Activated CD4-positive, alpha-beta T cell treated with anti-CD3 and anti-CD28 coated beads for 24 hours (primary cell): ENCODE results near the gene NPTXR.
"Not testable (repeated sequence)": the region's sequence is repeated elsewhere in the genome, so short reads cannot be mapped to it uniquely, and the experiment has no call there.

Experiments
- DNase-seq, 2 donors: peaks; one replicate each; pipeline ENCODE4 v3.0.0-alpha.2; 2020; ENCODE audit warnings: low read depth in 2 of 2

Gene NPTXR

GRCh38 chr22:38831166-38831945 is 12.5 kb downstream of the NPTXR start:
- DNase-seq = no peak

DNA sequence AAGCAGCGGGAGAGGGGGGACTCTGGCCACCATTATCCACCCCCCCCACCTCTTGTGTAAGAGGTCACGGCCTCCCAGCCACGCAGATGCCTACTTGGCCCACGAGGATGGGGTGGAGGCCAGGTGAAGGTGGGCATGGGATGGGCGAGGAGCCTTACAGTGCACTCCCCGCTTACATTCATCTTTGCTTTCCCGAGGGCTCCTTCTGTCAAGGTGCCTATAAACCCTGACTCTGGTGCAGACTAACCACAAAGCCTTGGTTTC is 13.1 kb downstream of the NPTXR start:
- DNase-seq = no peak

- no peak for DNase-seq
Observed at GRCh38 chr22:38830026-38830844, 13.6 kb downstream of the NPTXR start.

DNA sequence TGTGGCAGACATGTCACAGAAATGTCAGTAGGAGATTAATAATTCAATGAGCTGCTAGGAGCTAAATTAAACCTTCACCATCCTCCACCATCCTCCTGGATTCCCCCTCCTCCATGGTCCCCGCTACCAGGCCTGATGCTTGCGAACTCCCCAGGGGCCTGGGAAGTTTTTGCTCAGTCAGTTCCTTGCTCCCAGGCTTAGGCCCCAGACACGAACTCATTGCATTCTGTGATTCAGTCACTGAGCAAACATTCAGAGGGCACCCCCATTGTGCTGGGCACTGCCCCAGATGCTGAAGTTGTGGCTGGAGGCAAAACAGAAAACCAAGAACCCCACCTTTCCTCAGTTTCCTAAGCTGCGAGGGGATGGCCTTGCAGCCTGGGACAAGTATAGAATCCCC is 14.3 kb downstream of the NPTXR start:
- no peak for DNase-seq

GRCh38 chr22:38828616-38829205 is 15.1 kb downstream of the NPTXR start:
- no peak for DNase-seq

DNA sequence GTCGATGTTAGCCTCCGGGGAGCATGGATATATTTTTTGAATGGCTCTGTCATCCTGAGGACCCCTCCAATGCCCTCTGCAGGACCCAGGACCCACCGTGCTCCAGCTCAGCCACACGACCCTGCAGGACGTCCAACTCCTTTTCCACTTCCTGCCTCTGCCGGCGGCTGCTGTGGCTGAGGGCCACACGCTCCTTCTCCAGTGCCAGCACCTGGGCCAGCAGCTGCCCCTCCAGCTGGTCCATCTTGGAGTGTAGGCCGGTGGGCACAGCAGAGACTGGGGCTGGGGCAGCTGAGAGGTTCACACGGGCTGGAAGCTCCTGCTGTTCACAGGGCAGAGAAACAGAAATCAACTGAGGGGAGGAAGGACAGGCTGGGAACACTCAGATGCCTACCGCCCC is 15.6 kb downstream of the NPTXR start:
- no peak for DNase-seq

DNA sequence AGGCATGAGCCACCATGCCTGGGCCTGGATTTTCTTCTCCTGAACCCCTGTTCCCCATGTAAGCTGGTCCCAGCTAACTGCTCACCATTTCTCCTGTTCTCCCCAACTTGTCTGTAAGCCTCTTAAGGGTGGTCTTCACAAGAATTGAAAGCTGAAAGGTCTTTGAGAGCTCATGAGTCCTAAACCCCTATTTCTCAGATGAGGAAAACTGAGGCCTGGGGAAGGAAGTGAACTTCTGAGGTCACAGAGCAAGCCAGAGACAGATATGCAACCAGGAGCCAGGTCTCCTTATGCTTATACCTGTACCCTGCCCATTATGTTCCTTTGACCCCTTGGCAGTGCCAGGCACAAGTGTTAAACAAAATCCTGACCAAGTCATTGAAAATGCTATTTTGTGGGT is 16.3 kb downstream of the NPTXR start:
- DNase-seq = no peak

DNA sequence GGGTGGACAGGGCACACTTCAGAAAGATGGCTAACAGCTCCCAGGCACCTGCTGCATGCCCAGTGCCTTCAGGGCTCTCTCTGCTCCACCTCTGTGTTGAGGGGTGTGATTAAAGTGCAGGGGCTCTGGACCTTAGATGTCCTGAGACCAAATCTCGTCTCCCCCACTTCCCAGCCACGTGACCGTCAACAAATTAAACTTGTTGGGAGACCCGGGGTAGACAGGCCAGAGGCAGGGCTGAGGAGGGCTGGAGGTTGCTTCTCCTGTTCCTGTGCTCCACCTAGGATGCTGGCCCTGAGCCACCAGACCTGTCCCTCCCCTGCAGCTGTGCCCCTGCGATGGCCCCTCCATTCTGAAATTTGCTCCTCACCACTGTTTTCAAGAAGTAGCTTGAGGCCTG is 17.0 kb downstream of the NPTXR start:
- no peak for DNase-seq

GRCh38 chr22:38826386-38826785 is 17.4 kb downstream of the NPTXR start:
- no peak for DNase-seq

DNA sequence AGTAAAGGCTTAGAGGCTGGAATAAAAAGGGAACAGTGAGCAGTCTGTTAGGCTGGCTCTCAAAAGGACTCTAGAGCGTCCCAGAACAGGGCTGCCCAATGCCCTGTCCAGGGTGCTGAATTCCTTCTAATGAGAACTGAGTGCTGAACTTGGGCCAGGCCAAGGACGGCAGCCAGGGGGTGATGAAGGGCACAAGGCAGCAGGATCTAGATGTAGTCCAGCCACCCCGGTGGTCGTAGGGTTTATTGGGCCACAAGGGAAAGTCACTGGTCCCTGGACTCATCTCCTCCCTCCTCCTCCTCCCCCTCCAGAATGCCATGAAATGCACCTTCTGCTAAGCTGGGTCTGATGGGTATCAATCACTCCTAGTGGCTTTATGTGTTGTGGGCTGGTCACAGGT is 19.2 kb downstream of the NPTXR start:
- no peak for DNase-seq

GRCh38 chr22:38823637-38824036 is 20.2 kb downstream of the NPTXR start:
- no peak for DNase-seq

- DNase-seq = no peak
Observed at GRCh38 chr22:38823076-38823475, 20.8 kb downstream of the NPTXR start.

DNA sequence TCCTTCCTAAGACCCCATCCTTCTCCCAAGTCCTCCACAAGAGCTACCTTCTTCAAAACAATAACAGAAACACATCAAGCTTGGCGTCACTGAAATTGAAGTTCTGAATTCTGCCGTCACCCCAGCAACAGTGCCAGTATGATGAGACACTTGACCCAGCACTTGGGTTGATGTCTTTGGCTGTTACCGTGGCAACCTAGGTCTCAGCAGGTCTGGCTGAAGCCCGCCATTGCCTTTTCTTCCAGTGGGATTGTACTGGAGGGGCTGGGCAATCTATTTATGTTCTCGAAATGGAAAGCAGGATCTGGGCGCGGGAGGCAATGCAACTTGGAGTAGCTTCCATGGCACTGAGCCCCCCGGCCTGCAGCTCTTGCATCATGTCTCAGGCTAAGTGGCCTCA is 23.8 kb downstream of the NPTXR start:
- DNase-seq = no peak

DNA sequence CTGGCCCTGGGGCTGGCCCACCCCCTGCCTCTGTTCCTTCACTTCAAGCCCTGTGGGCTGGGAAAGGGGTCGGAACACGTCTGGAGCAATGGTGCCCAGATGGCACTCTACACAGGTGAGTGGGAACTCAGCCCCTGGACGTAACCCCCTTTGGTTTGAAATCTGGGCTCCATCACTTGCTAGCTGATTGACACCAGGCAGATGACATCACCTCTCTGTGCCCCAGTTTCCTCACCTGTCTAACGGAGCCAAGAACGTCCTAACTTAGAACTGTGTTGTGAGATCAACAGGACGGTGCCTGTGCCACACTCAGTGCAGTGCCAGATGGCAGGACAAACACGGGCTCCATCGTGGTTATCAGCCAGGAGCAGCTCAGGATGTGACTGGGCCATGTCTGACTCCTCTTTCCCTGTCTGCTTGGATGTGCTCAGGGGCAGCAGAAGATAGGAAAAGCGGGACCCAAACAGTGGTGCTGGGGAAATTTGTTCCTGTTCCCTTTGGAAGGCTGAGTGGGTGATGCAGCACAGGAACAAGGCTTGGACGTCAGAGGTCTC is 24.4 kb downstream of the NPTXR start:
- no peak for DNase-seq

DNA sequence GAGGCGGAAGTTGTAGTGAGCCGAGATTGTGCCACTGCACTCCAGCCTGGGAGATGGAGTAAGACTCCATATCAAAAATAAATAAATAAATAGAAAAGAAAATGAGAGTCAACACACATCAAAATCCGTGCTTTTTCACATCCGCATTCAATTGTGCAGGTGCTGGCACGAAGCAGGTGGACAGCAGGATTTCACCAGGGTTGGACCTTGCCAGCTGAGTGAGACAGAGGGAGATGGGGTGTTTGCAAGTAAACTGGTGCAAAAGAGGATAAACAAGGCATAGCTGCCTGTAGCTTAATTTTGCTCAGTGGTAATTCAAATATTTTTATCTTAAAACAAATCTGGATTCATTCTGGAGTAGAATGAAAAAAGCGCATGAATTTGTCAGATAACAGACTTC is 26.6 kb downstream of the NPTXR start:
- DNase-seq = no peak

- DNase-seq = no peak
Observed at GRCh38 chr22:38815842-38816241, 28.0 kb downstream of the NPTXR start.

DNA sequence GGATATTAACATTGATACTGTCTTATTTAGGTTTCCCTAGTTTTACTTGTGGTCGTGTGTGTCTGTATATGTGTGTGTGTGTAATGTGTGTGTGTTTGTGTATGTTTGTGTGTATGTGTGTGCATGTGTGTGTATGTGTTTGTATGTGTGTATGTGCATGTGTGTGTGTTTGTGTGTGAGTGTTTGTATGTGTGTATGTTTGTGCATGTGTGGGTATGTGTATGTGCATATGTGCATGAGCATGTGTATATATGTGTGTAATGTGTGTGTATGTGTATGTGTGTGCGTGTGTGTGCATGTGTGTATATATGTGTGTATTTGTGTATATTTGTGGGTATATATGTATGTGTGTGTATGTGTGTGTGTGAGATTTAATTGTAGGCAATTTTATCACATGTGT is 32.6 kb downstream of the NPTXR start:
- DNase-seq = no peak

DNA sequence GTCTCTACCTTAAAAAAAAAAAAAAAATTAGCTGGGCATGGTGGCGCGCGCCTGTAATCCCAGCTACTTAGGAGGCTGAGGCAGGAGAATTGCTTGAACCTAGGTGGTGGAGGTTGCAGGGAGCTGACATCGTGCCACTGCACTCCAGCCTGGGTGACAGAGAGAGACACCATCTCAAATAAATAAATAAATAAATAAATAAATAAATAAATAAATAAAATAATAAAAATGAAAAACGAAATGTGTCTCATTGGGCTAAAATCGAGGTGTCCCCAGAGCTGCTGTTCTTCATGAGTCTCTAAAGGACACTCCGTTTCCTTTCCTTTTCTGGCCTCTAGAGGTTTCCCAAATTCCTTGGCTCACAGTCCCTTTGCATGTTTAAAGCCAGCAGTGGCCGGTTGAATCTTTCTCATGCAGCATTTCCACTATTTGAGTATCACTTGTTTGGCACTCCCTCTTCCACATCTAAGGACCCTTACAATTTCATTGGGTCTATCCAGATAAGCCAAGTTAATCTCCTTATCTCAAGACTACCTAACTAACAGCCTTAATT is 38.7 kb downstream of the NPTXR start:
- not testable (repeated sequence) for DNase-seq

DNA sequence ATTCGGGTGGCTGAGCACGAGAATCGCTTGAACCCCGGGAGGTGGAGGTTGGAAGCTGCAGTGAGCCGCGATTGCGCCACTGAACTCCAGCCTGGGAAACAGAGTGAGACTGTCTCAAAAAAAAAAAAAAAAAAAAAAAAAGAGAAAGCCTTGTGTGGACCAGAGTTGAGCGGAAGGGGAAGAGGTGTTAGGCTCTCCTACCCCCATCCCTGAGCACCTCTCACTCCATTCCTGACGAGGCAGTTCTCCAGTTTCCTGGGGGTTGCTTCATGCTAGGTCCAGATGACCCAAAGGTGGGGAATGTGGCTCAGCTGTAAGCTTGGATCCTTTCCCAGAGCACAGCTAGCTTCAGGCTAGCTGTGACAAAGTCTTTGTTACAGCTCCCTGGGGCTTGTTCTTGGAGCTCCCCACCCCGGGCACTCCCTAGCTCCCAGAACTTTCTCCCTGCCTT is 41.1 kb downstream of the NPTXR start:
- DNase-seq = no peak

GRCh38 chr22:38799265-38800002 is 44.4 kb downstream of the NPTXR start:
- DNase-seq = no peak

GRCh38 chr22:38798496-38798895 is 45.3 kb downstream of the NPTXR start:
- no peak for DNase-seq
